ENCODE data around the gene LRBA. TPM values are rescaled to one million over a fixed set of nuclear protein-coding genes. Genes with fewer than 3 reads are reported as not detected.

Gene LRBA
- total RNA-seq, 1 experiment from 2014 or later = 55.3 TPM

DNA sequence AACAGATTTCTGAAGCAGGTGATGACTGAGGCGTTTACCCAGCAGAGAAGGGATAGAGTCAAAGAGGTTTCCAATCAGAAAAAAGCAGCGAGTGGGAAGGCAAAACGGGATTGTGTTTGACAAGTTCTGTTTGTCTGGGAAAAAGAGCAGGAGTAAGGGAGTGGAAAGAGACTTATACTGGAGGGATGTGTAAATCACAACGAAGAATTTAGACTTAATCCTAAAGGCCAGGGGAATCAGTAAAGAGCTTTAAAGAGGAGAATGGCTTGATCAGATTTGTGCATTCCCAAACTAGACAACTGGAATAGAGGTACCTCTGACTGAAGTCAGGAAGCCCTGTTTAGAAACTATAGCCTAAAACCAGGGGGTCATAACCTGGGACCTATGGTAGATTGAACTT, 31.5 kb upstream of the LRBA start:
- Histone ChIP-seq H3K56ac (ENCODE audit: insufficient read length, low read depth, low read length) (no peak overlapping the region), H2BK20ac (ENCODE audit: low read depth, low read length, poor library complexity, severe bottlenecking) (no peak overlapping the region), H3K9ac (ENCODE audit: extremely low read depth, insufficient read length, low read length) (no peak overlapping the region), H3K4me2 (ENCODE audit: insufficient read depth, insufficient read length, low read length) (no peak overlapping the region), H3K9me3 (ENCODE audit: control insufficient read depth, low read depth, low read length) (no peaks in the 10 kb centered on the region), H3K27ac (ENCODE audit: insufficient read length, low read depth, low read length) (no peak overlapping the region), H3K18ac (ENCODE audit: insufficient read length, low read depth, low read length) (no peak overlapping the region), H4K20me1 (ENCODE audit: control insufficient read depth, insufficient read depth, insufficient read length) (no peaks in the 10 kb centered on the region), H3K27me3 (ENCODE audit: insufficient read depth, low read length) (no peaks in the 10 kb centered on the region), H3K4ac (ENCODE audit: low read depth, low read length) (no peak overlapping the region), H4K8ac (replicated peaks; ENCODE audit: insufficient read length, low read depth, low read length) (no peak overlapping the region), H4K5ac (ENCODE audit: insufficient read length, low read depth, low read length) (no peak overlapping the region), H2BK15ac (ENCODE audit: low read depth, low read length) (no peak overlapping the region), H3K23ac (ENCODE audit: insufficient read length, low read depth, low read length) (no peak overlapping the region), H3K23me2 (ENCODE audit: insufficient read length, low read depth, low read length, poor library complexity, severe bottlenecking) (peaks cover 8% of the 10 kb centered on the region), H3K79me2 (ENCODE audit: insufficient read depth, low read length) (peaks cover 9% of the 10 kb centered on the region; the same call in 1 of the 2 replicates), H2BK5ac (ENCODE audit: insufficient read length, low read length) (no peak overlapping the region), H2BK120ac (ENCODE audit: low read depth, low read length, poor library complexity, severe bottlenecking) (no peak overlapping the region), H3K79me1 (ENCODE audit: insufficient read depth, low read depth, low read length, poor library complexity, severe bottlenecking) (peaks cover 7% of the 10 kb centered on the region), H2AK5ac (ENCODE audit: insufficient read length, low read length) (no peak overlapping the region), H3T11ph (ENCODE audit: low read length) (no peak overlapping the region), H4K91ac (ENCODE audit: insufficient read length, low read depth, low read length) (no peak overlapping the region), H3K14ac (ENCODE audit: insufficient read depth, low read length) (no peak overlapping the region), H3K4me1 (ENCODE audit: insufficient read depth, low read length) (no peaks in the 10 kb centered on the region; the same call in 1 of the 2 replicates), H2AFZ (ENCODE audit: low read length) (no peak overlapping the region), H2BK12ac (ENCODE audit: insufficient read length, low read depth, low read length) (no peak overlapping the region)
- H3K4me1 Mint-ChIP-seq = peaks cover 18% of the 10 kb centered on the region in 2 experiments
- peak overlapping the region in 1 of 3 experiments; percentile 17; a peak in 2 of 7 replicates for H3K27ac Mint-ChIP-seq
- no CpG with 5 or more reads among the region's 4 CpGs for WGBS (ENCODE audit: extremely low coverage, insufficient read length, low lambda C conversion rate)
- H3K36me3 Mint-ChIP-seq (ENCODE audit: insufficient read depth in 1 of 3, low read depth in 3 of 3) = peaks cover 0 to 4% (median 2%) of the 10 kb centered on the region in 3 experiments; a peak in 2 of 7 replicates
- no peak for DNase-seq
- H3K4me3 Mint-ChIP-seq = no peak overlapping the region
- no peaks in the 10 kb centered on the region for H3K9me3 Mint-ChIP-seq
- TF ChIP-seq CTCF (conservative IDR thresholded peaks at IDR 0.05) = no peak
- no peaks in the 10 kb centered on the region for H3K27me3 Mint-ChIP-seq (ENCODE audit: low read depth)
